NOMO-1 treated with dmso at 0.1 percent for 144 hours (cell line): ENCODE measurements around the gene RGS6.

ENCODE experiments used
- DNase-seq: peaks from one replicate; lab custom pipeline; 2025; ENCODE audit not compliant: unreplicated experiment; lab: John Stamatoyannopoulos, UW

Gene RGS6

GRCh38 chr14:72013721-72014345, 81.6 kb downstream of the RGS6 start:
- DNase-seq = no peak

- DNase-seq = no peak
Measured at GRCh38 chr14:72014486-72014885, 82.3 kb downstream of the RGS6 start.

- no peak for DNase-seq
Measured at GRCh38 chr14:72017290-72017689, 85.1 kb downstream of the RGS6 start.

- DNase-seq = no peak
Measured at GRCh38 chr14:72023128-72024042, 91.2 kb downstream of the RGS6 start.

- peak; percentile 3 for DNase-seq
Measured at GRCh38 chr14:72024043-72024407, 91.8 kb downstream of the RGS6 start.

- no peak for DNase-seq
Measured at GRCh38 chr14:72024504-72024903, 92.3 kb downstream of the RGS6 start.

GRCh38 chr14:72026536-72026935, 94.3 kb downstream of the RGS6 start:
- no peak for DNase-seq

GRCh38 chr14:72027061-72027460, 94.8 kb downstream of the RGS6 start:
- DNase-seq = no peak

- DNase-seq = no peak
Measured at GRCh38 chr14:72033365-72033764, 101.1 kb downstream of the RGS6 start.

GRCh38 chr14:72040528-72040927, 108.3 kb downstream of the RGS6 start:
- no peak for DNase-seq

GRCh38 chr14:72045271-72045670, 113.0 kb downstream of the RGS6 start:
- DNase-seq = no peak

GRCh38 chr14:72045885-72046284, 113.7 kb downstream of the RGS6 start:
- no peak for DNase-seq

- DNase-seq = no peak
Measured at GRCh38 chr14:72049462-72049861, 117.2 kb downstream of the RGS6 start.

- no peak for DNase-seq
Measured at GRCh38 chr14:72052356-72052755, 120.1 kb downstream of the RGS6 start.

- DNase-seq = no peak
Measured at GRCh38 chr14:72053651-72054050, 121.4 kb downstream of the RGS6 start.

- DNase-seq = no peak
Measured at GRCh38 chr14:72054911-72055310, 122.7 kb downstream of the RGS6 start.

- no peak for DNase-seq
Measured at GRCh38 chr14:72057701-72058285, 125.6 kb downstream of the RGS6 start.

- DNase-seq = no peak
Measured at GRCh38 chr14:72060460-72060859, 128.2 kb downstream of the RGS6 start.

GRCh38 chr14:72060917-72061316, 128.7 kb downstream of the RGS6 start:
- DNase-seq = no peak

- no peak for DNase-seq
Measured at GRCh38 chr14:72061718-72062117, 129.5 kb downstream of the RGS6 start.

- DNase-seq = no peak
Measured at GRCh38 chr14:72063761-72064282, 131.6 kb downstream of the RGS6 start.

GRCh38 chr14:72064501-72064900, 132.3 kb downstream of the RGS6 start:
- DNase-seq = no peak
